Karpas-422 (cell line): Measurements from ENCODE around the gene PACRG. TPM values are rescaled to one million over a fixed set of nuclear protein-coding genes. Genes with fewer than 3 reads are reported as not detected.

Experiments used
- DNase-seq: peaks from one replicate; pipeline ENCODE4 v3.0.0-alpha.2; 2015
- H2AFZ ChIP-seq: fragments of 200-600 bp; sonication (generic); 2 replicates; pipeline ENCODE4 v1.6.1; 2014; ENCODE audit warnings: antibody characterized with exemption, low read length, mixed read lengths
- H3K27ac ChIP-seq: fragments of 200-600 bp; sonication (generic); 2 replicates; pipeline ENCODE4 v1.5.1; 2014; ENCODE audit warnings: mild to moderate bottlenecking, low read length, moderate library complexity
- H3K27me3 ChIP-seq: fragments of 200-600 bp; sonication (generic); 2 replicates; pipeline ENCODE4 v1.6.1; 2014; ENCODE audit warnings: low read length, mixed read lengths
- H3K36me3 ChIP-seq: fragments of 200-600 bp; sonication (generic); 2 replicates; pipeline ENCODE4 v1.6.1; 2014; ENCODE audit warnings: low read length, mixed read lengths; ENCODE audit not compliant: insufficient read depth
- H3K4me1 ChIP-seq: fragments of 200-600 bp; sonication (generic); 2 replicates; pipeline ENCODE4 v1.6.1; 2014; ENCODE audit warnings: mild to moderate bottlenecking, low read length, mixed read lengths
- H3K4me2 ChIP-seq: fragments of 200-600 bp; sonication (generic); 2 replicates; pipeline ENCODE4 v1.6.1; 2014; ENCODE audit warnings: low read length, low read depth, mild to moderate bottlenecking; ENCODE audit not compliant: poor library complexity, severe bottlenecking
- H3K4me3 ChIP-seq: fragments of 200-600 bp; sonication (generic); 2 replicates; pipeline ENCODE4 v1.5.1; 2014; ENCODE audit warnings: mild to moderate bottlenecking, antibody characterized with exemption, low read length, mixed read lengths
- H3K79me2 ChIP-seq: fragments of 200-600 bp; sonication (generic); 2 replicates; pipeline ENCODE4 v1.6.1; 2014; ENCODE audit warnings: mild to moderate bottlenecking, low read length, mixed read lengths
- H3K9ac ChIP-seq: fragments of 200-600 bp; sonication (generic); 2 replicates; pipeline ENCODE4 v1.6.0; 2014; ENCODE audit warnings: low read length
- H3K9me2 ChIP-seq: fragments of 200-600 bp; sonication (generic), shearing (Covaris generic); replicated peaks from 2 replicates; pipeline ENCODE4 v1.6.0; 2014; ENCODE audit warnings: mild to moderate bottlenecking, low read length, moderate library complexity; ENCODE audit not compliant: insufficient read depth
- H3K9me3 ChIP-seq: fragments of 300-700, 200-600 bp; sonication (generic); 2 replicates; pipeline ENCODE4 v1.6.1; 2014; ENCODE audit warnings: low read length, mixed read lengths
- H4K20me1 ChIP-seq: fragments of 200-600 bp; sonication (generic); 2 replicates; pipeline ENCODE4 v1.6.1; 2014; ENCODE audit warnings: mild to moderate bottlenecking, antibody characterized with exemption, low read length, low read depth; ENCODE audit not compliant: insufficient read depth
- total RNA-seq: library from RNA; depleted of rRNA; stranded (reverse); fragments of >200 nt; shearing (Covaris generic); gene quantifications from 2 replicates; pipeline ENCODE4 v1.2.3, GENCODE V29; 2014; ENCODE audit warnings: low replicate concordance

Gene PACRG
- total RNA-seq, 1 experiment from 2014 or later, result not detected

DNA sequence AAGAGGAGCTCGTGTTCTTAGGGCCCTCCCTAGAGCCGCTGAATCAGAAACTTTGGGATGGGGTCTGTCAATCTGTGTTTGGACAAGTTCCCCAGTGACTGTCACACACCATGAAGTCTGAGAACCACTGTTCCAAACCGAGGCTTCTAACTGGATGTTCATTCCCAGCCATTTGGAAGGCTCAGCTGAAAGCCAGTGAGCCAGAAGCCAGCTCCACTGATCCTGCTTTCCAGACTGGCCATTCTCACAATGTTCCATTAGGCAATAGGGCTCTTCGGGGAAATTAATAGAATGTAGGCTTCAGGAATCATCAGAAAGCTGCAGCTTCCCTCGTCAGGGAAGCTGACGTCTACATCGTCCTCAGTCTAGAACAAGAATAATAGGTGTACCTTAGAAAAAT is 595.9 kb downstream of the PACRG start:
- H3K4me1 ChIP-seq, result no peaks in the 10 kb centered on the region
- no peaks in the 10 kb centered on the region; the same call in 1 of the 2 replicates for H3K9me3 ChIP-seq
- no peak overlapping the region for H3K9ac ChIP-seq
- H4K20me1 ChIP-seq, result no peaks in the 10 kb centered on the region
- H3K79me2 ChIP-seq, result no peaks in the 10 kb centered on the region
- H2AFZ ChIP-seq, result no peak overlapping the region
- H3K4me3 ChIP-seq, result no peak overlapping the region
- H3K27me3 ChIP-seq, result no peaks in the 10 kb centered on the region
- no peak overlapping the region for H3K4me2 ChIP-seq
- H3K9me2 ChIP-seq, result no peaks in the 10 kb centered on the region
- H3K27ac ChIP-seq, result no peak overlapping the region
- no peak for DNase-seq
- no peaks in the 10 kb centered on the region for H3K36me3 ChIP-seq

DNA sequence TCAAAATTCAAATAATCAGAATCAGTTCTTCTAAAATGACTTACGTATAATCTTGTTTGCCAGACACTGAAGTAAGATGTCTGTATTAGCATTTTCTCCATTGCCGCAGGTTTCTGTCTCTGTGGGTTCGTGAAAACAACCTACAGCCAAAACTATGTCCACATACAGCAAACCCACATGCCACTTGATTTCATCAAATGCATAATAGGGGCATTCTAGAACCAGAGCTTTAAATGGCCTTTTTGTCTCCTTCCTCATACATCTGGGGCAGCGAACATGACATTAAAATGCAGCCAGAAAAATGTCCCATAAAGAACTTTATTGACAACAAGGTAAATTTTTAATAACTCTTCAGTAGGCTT is 596.5 kb downstream of the PACRG start:
- Histone ChIP-seq H3K9me2 (no peaks in the 10 kb centered on the region), H2AFZ (no peak overlapping the region), H3K4me3 (no peak overlapping the region), H3K27ac (no peak overlapping the region), H3K27me3 (no peaks in the 10 kb centered on the region), H3K79me2 (no peaks in the 10 kb centered on the region), H3K4me1 (no peaks in the 10 kb centered on the region), H3K4me2 (no peak overlapping the region), H3K9ac (no peak overlapping the region), H3K9me3 (no peaks in the 10 kb centered on the region; the same call in 1 of the 2 replicates), H3K36me3 (no peaks in the 10 kb centered on the region), H4K20me1 (no peaks in the 10 kb centered on the region)
- DNase-seq, result no peak

DNA sequence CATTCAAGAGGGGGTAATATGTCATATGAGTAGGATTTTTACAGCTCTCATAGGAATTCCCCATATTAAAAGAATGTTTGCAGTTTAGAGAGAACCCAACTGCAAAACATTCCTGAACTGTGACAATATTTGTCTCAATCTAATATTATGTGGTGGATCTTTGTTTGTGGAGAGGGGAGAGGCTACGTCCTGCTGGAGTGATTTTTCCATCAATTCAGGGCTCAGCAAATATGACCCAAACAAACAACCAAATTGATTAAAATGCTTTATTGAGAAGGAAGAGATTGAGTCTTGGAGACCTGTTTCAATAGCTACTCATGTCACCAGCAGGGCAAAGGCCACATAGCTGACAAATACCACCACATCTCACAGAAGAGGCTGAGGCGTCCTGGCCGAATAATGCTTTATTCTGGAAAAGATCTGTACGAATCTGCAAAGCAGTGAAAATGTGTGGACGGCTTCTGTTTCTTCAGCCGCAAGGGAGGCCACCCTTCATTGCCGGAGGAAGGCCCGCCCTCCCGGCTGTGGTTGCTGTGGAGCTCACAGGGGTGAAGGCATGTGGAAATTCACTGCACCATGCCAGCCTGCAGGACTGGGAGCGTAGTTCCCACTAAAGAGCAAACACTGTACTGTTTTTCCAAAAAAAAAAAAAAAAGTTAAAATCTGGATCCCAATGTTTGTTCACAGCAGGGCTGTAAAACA is 597.1 kb downstream of the PACRG start:
- Histone ChIP-seq H3K9me3 (no peaks in the 10 kb centered on the region; the same call in 1 of the 2 replicates), H3K4me3 (no peak overlapping the region), H2AFZ (no peak overlapping the region), H4K20me1 (no peaks in the 10 kb centered on the region), H3K9me2 (no peaks in the 10 kb centered on the region), H3K9ac (no peak overlapping the region), H3K79me2 (no peaks in the 10 kb centered on the region), H3K27ac (no peak overlapping the region), H3K4me2 (no peak overlapping the region), H3K27me3 (no peaks in the 10 kb centered on the region), H3K4me1 (no peaks in the 10 kb centered on the region), H3K36me3 (no peaks in the 10 kb centered on the region)
- no peak for DNase-seq

DNA sequence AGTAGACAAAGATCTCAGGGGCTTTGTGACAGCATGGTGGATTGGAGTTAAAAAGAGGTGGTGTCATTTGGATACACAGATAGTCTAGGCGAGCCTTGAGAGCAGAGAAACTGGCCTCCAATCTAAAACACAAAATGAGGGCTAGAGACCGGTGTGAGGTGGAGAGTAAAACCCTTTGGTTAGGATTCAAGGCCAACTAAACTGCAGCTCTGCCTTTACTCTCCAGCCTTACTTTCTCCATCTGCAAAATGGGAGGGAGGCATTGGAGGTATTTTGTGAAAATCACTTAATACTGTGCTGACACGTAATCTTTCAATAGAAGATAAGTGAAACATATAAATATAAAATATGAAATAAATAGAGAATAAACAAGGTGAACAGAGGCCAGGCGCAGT is 597.6 kb downstream of the PACRG start:
- Histone ChIP-seq H3K4me1 (no peaks in the 10 kb centered on the region), H3K4me2 (no peak overlapping the region), H3K4me3 (no peak overlapping the region), H3K79me2 (no peaks in the 10 kb centered on the region), H2AFZ (no peak overlapping the region), H3K36me3 (no peaks in the 10 kb centered on the region), H3K27ac (no peak overlapping the region), H3K9me3 (no peaks in the 10 kb centered on the region; the same call in 1 of the 2 replicates), H3K27me3 (no peaks in the 10 kb centered on the region), H4K20me1 (no peaks in the 10 kb centered on the region), H3K9ac (no peak overlapping the region), H3K9me2 (no peaks in the 10 kb centered on the region)
- DNase-seq, result no peak

DNA sequence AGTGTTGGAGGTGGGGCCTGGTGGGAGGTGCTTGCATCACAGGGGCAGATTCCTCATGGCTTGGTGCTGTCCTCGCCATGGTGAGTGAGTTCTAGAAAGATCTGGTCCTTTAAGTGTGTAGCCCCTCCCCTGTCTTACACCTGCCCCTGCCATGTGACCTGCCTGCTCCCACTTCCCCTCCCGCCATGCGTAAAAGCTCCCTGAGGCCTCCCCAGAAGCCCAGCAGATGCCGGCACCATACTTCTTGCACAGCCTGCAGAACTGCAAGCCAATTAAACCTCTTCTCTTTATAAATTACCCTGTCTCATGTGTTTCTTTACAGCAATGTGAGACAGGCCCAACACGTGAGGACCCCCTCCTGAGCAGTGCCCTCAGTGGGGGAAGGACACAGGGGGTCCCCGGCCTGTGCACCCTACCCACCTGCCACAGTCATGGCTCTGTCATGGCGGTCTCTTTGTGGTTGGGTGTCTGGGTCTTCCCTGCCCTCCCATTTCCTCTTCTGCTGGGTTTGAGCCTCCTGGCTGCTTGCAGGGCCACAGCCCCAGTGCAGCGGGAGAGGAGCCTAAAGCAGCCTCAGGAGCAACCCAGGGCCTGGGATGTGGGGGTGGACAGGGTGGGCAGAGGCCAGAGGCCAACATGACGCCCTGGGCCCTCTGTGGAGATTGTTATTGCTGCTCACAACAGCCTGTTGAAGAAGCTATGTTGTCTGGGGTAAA is 599.5 kb downstream of the PACRG start:
- no peaks in the 10 kb centered on the region for H3K27me3 ChIP-seq
- H3K4me1 ChIP-seq, result no peaks in the 10 kb centered on the region
- no peak overlapping the region for H3K4me2 ChIP-seq
- H2AFZ ChIP-seq, result no peak overlapping the region
- no peaks in the 10 kb centered on the region; the same call in 1 of the 2 replicates for H3K9me3 ChIP-seq
- H3K27ac ChIP-seq, result no peak overlapping the region
- no peaks in the 10 kb centered on the region for H3K79me2 ChIP-seq
- H3K9ac ChIP-seq, result no peak overlapping the region
- no peak for DNase-seq
- no peaks in the 10 kb centered on the region for H4K20me1 ChIP-seq
- no peaks in the 10 kb centered on the region for H3K9me2 ChIP-seq
- H3K36me3 ChIP-seq, result no peaks in the 10 kb centered on the region
- H3K4me3 ChIP-seq, result no peak overlapping the region

DNA sequence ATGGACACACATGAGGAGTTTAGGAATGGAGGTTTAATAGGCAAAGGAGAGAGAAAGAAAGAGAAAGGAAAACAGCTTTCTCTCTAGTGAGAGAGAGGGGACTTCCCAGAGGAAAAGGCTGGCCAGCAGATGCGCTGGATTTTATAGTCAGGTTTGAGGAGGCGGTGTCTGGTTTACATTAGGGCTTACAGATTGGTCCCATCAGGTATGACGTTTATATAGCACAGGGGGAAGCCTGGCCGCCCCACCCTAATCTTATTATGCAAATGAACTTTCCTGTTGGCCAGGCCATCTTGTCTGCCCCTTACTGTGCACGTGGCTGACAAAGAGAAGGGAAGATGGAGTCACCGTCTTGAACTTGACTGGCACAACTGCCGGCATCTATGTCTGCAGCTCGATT is 600.1 kb downstream of the PACRG start:
- Histone ChIP-seq H3K9me2 (no peaks in the 10 kb centered on the region), H3K9ac (no peak overlapping the region), H3K9me3 (no peaks in the 10 kb centered on the region; the same call in none of the 2 replicates), H3K36me3 (no peaks in the 10 kb centered on the region), H3K4me2 (no peak overlapping the region), H3K27me3 (no peaks in the 10 kb centered on the region), H2AFZ (no peak overlapping the region), H3K4me1 (no peaks in the 10 kb centered on the region), H4K20me1 (no peaks in the 10 kb centered on the region), H3K4me3 (no peak overlapping the region), H3K27ac (no peak overlapping the region), H3K79me2 (no peaks in the 10 kb centered on the region)
- no peak for DNase-seq

DNA sequence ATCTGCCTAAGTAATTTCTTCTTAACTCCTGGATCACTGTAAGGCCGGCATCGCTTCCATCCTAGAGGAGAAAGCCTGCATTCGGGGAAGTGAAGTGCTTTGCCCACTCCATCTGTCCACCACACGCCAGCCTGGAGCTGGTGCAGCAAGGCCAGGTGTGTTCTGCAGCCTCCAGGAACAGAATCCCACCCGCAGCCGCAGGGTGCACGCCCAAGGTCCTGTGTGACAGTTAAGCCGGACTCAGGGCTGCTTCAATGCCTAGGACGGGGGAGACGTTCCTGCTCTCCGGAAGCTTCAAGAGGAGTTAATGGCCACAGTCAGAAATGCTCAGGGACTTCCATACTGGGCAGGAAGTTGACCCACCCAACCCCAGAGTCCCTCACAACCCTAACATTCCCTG is 600.6 kb downstream of the PACRG start:
- H3K9me3 ChIP-seq, result no peaks in the 10 kb centered on the region; the same call in none of the 2 replicates

DNA sequence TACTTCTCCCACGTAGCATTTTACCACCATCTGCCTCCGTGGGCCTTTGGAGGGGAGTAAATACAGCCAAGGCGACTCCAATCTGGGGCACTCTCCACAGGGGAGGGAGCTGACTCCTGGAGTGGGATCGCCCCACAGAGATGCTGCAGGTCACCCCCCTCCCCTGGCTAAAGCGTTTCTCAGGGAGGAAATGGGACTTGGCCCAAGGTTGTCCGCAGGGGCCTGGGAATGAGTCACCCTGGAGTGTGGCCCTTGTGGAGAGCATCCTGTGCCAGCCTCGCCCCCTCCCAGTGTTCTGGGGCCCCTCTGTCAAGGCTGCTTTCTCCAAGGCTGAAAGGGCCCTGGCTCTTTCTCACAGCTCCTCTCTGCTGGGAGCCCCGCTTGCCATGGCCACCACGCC is 602.2 kb downstream of the PACRG start:
- Histone ChIP-seq H3K36me3 (no peaks in the 10 kb centered on the region), H3K79me2 (no peaks in the 10 kb centered on the region), H3K4me1 (no peaks in the 10 kb centered on the region), H3K27me3 (no peaks in the 10 kb centered on the region), H3K9ac (no peak overlapping the region), H3K4me2 (no peak overlapping the region), H2AFZ (no peak overlapping the region), H3K9me2 (no peaks in the 10 kb centered on the region), H4K20me1 (no peaks in the 10 kb centered on the region), H3K9me3 (no peaks in the 10 kb centered on the region; the same call in none of the 2 replicates), H3K27ac (no peak overlapping the region), H3K4me3 (no peak overlapping the region)
- no peak for DNase-seq

More for the DNA sequence above, 600.6 kb downstream of the PACRG start:
- no peak overlapping the region for H2AFZ ChIP-seq
- no peaks in the 10 kb centered on the region for H3K4me1 ChIP-seq
- H3K9ac ChIP-seq, result no peak overlapping the region
- no peaks in the 10 kb centered on the region for H3K9me2 ChIP-seq
- H3K4me3 ChIP-seq, result no peak overlapping the region
- H3K27ac ChIP-seq, result no peak overlapping the region
- no peak overlapping the region for H3K4me2 ChIP-seq
- H3K36me3 ChIP-seq, result no peaks in the 10 kb centered on the region
- no peak for DNase-seq
- H3K79me2 ChIP-seq, result no peaks in the 10 kb centered on the region
- no peaks in the 10 kb centered on the region for H4K20me1 ChIP-seq
- no peaks in the 10 kb centered on the region for H3K27me3 ChIP-seq
